NB4 (cell line): Measurements from ENCODE around the gene FBRS.
"Not testable (repeated sequence)": the region's sequence is repeated elsewhere in the genome, so short reads cannot be mapped to it uniquely, and the experiment has no call there.

Experiments
- POLR2A ChIP-seq: IDR thresholded peaks from 2 replicates; pipeline ENCODE4 v1.6.1; 2011; ENCODE audit warnings: mild to moderate bottlenecking; ENCODE audit not compliant: insufficient read length; ENCODE audit errors: extremely low read depth
- TF ChIP-seq, protein P1 (sequence below): IDR thresholded peaks from one replicate; pipeline ENCODE4 v1.5.1; 2012; ENCODE audit warnings: low read depth, low read length
- TF ChIP-seq, protein P2 (sequence below): IDR thresholded peaks from 2 replicates; pipeline ENCODE4 v1.6.1; 2011; ENCODE audit warnings: low read depth, low read length

DNA sequence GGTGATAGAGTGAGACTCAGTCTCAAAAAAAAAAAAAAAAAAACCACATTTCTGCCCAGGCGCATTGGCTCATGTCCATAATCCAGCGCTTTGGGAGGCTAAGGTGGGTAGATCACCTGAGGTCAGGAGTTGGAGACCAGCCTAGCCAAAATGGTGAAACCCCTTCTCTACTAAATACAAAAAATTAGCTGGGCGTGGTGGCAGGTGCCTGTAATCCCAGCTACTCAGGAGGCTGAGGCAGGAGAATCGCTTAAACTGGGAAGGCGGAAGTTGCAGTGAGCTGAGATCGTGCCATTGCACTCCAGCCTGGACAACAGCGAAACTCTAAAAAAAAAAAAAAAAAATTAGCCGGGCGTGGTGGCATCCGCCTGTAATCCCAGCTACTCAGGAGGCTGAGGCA is 21.1 kb upstream of the FBRS start:
- TF ChIP-seq, protein P1, sequence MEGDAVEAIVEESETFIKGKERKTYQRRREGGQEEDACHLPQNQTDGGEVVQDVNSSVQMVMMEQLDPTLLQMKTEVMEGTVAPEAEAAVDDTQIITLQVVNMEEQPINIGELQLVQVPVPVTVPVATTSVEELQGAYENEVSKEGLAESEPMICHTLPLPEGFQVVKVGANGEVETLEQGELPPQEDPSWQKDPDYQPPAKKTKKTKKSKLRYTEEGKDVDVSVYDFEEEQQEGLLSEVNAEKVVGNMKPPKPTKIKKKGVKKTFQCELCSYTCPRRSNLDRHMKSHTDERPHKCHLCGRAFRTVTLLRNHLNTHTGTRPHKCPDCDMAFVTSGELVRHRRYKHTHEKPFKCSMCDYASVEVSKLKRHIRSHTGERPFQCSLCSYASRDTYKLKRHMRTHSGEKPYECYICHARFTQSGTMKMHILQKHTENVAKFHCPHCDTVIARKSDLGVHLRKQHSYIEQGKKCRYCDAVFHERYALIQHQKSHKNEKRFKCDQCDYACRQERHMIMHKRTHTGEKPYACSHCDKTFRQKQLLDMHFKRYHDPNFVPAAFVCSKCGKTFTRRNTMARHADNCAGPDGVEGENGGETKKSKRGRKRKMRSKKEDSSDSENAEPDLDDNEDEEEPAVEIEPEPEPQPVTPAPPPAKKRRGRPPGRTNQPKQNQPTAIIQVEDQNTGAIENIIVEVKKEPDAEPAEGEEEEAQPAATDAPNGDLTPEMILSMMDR = not testable (repeated sequence)
- not testable (repeated sequence) for TF ChIP-seq POLR2A
- TF ChIP-seq, protein P2, sequence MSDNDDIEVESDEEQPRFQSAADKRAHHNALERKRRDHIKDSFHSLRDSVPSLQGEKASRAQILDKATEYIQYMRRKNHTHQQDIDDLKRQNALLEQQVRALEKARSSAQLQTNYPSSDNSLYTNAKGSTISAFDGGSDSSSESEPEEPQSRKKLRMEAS = not testable (repeated sequence)
